GM18907 (cell line): ENCODE measurements around the gene PRDM16.

Experiments
- ATAC-seq: cut with Tn5 transposase; IDR thresholded peaks from one replicate; pipeline ENCODE4 v1.9.1; 2021; ENCODE audit warnings: mild to moderate bottlenecking, moderate library complexity; ENCODE audit not compliant: unreplicated experiment

The PRDM16 gene

DNA sequence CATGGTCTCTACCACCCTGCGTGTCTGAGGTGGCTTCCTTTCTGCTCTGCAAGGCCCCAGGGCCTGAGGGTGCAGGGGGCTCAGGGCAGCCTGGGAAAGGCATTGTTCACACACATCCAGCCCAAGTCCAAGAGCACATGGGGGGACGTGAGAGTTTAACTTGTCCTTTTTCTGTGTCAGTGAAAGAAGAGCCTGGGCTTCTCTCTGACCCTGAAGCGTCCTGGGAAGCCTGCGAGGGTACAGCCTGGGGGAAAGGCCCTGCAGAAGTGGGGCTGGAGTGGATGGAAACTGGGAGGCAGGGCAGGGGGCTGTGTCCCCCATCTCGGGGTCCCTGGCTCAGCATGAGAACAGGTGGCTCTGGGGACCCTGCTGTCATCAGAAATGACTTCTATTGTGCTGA lies 181.6 kb downstream of the PRDM16 start:
- no peak for ATAC-seq

DNA sequence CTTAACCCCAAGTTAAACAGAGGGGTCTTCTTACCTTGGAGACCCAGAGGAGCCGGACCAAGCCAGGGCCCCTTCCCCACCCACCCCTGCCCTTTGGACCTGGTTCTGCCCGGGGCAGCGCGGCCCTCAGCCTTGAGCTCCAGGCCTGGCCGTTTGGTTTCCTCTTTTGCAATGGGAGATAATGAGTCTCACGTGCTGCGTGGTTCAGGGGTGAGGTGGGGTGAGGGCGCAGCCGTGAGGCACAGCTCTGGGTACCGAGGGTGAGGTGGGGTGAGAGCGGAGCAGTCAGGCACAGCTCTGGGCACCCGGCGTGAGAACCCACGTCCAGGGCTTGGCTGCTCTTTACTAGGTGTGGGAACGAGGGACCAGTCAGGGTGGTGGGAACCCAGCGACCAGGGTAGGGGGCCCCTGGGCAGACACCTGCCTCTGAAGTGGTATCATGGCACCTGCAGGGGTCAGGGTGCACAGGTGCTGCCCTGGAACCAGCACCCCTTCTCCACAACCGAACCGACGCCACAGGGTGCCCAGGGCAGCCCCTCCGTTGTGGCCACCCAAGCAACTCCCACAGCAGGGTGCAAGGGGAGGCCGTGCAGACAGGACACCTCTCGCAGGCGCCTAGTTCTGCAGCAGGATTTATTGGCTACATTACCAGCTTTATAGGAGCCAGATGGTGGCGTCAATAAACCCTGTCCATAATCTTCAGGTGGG lies 182.2 kb downstream of the PRDM16 start:
- no peak for ATAC-seq

DNA sequence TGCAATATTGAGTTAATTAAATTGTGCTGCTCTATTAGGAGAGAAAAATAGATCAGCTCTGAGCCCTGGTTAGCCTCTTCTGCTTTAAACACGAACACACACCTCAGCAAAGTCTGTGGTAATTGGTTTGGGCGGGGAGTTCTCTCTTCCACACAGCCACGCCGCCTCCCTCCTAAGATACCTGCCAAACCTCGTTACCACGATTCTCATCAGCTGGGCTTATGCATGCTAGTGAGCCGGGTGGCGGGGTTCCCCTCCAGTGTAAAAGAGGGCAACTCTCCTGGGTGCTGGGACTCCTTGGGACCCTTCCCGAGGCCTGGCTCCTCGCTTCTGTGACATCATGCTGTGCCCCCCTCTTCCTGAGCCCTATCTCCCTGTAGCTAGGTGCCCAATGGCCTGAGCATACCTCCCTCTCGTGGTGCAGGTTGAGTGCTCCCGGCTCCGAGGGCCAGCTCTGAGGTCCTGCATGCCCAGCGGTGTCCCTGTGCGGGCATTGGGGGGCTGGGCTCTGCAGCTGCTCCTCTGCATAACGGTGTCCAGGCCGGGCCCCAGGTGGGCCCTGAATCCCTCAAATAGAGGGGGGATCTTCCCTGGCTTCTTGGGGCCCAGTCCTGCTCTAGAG lies 182.9 kb downstream of the PRDM16 start:
- no peak for ATAC-seq

DNA sequence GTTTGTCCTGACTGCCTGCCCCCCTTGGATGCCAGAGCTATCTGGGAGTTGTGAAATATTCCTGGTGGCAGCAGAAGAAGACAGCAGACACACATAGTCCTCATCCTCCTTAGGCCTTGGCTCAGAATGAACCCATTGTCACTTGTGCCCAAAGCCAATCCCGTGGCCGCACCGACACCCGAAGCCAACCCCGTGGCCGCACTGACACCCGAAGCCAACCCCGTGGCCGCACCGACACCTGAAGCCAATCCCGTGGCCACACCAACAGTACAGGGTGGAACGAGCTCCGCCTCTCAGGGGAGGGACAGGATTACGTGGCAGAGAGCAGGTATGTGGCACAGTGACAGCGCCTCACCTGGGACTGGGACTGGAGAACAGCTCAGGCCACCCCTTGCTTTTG lies 186.7 kb downstream of the PRDM16 start:
- ATAC-seq, result no peak

DNA sequence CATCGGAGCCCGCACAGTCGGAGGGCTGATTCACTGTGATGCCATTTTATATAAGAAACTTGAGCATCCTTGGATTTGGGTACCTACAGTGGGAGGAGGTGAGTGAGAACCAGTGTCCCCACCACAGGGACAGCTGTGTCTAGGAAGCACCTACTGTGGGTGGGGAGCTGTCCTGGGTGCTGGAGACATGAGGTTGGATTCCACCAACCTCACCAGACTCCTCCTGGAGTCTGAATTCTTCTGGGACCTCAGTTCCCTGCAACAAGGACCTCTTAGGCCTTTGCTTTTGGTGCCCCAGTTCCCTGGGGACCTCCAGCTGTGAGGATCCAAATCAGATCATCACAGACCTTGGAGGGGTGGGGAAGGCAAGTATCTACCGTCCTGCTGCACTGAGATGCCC lies 188.8 kb downstream of the PRDM16 start:
- ATAC-seq, result no peak

DNA sequence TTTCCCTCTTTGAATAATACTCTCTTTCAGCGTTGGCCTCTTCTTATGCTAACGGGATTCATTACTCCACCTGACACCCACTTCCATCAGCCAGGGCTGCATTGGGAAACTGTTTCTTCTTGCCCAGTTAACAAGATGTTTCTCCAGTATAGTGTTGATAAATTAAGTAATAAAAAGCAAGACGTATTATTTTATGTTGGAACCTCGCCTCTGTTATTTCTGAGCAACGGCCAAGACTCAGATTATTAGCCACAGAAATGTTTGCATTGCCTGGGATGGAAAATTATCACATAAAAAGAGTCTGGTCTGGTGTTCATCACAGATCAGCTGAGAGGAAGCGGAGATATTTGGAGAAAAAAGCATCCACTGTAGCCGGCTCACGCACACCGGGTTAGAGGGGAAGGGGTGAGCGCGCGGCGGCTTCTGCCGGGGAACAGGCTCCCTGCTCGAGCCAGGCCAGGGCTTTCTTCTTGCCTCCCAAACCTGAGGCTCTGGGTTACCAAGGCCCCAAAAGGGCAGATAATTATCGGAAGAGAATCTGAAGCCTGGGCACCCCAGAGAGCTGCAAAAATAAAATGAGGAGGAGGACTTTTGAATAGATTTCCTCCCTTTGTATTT lies 189.5 kb downstream of the PRDM16 start:
- no peak for ATAC-seq

DNA sequence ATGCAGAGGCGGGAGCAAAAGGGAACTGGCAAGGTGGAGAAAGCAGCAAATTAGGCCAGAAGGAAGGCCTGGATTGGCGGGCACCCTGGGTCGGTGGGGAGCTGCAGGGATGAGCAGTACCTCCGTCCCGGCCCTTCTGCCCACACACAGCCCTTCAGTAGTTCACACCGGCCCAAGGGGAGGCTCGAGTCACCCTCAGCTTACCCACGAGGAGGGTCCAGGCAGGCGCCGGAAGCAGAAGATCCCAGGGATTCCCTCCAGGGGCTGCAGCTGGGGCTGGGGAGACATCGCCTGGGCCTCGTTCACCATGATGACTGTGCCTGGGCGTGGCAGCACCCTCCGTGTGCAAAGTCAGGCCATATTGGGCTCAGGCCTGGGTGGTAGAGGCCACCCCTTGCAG lies 190.0 kb downstream of the PRDM16 start:
- no peak for ATAC-seq

DNA sequence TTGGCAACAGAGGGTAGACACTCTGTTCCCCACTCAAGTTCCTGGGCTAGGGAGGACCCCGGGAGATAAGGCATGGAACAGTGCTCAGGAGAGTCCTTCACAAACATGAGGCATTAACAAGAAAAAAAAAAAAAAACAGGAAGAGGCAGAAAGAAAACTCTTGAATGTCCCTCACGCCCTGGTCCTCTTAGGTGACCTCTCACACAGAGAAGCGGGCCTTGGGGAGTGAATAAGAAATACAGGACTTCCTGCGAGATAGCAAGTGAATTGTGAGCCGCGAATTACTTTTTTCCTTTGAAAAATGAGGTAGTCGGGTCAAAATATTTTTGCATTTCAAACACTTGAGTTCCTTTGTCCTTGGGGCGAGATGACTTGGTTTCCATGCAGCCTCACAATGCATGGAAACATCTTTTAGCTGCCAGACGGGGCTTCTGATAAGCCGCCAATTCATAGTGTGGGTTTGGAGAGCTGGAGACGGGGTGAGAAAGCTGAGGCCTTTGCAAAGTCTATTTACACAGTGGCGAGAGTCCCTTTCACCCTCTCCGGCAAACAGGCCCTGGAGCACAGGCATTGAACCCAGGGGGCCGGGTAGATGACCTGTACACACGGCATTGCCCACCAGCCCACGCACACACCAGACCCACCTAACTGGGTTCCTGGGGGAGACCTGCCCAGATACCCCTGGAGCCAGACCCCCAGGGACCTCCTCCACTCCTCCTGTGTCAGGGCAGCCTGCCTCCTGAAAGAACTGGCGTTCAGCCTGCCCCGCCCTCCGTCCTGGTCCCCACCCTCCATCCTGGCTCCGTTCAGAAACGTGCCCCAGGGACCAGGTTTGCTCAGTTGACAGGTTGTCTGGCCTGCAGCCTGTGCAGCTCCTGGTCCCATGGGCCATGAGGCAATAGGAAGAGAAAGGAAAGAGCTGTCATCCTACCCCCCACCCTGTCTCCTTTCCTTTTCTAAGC lies 192.3 kb downstream of the PRDM16 start:
- no peak for ATAC-seq

DNA sequence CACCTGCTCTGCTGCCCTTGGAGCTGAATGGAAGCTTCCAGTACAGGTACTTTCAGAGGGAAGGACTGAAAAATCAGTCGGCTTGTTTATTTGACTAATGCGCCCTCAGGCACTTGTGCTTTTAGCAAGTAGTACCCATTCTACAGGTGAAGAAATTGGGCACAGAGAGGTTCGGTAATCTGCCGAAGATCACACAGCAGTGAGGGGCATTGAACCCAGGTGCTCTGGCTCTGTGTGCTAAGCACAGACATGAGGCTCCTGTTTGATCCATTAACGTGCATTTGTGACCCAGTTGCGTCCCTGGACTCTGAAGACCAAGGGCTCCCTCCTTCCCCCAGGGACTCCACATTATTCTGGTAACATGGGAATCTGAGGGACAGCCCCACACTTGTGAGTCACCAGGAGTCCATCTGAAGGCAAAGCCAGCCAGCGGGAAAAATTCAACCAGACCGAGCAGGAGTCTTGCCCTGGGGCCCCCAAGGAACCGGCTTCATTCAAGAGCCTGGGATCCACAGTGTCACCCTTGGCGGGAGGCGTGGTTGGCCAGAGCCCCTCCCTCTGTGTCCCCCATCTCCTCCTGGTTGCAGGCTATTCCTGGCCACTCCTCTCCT lies 193.1 kb downstream of the PRDM16 start:
- no peak for ATAC-seq

DNA sequence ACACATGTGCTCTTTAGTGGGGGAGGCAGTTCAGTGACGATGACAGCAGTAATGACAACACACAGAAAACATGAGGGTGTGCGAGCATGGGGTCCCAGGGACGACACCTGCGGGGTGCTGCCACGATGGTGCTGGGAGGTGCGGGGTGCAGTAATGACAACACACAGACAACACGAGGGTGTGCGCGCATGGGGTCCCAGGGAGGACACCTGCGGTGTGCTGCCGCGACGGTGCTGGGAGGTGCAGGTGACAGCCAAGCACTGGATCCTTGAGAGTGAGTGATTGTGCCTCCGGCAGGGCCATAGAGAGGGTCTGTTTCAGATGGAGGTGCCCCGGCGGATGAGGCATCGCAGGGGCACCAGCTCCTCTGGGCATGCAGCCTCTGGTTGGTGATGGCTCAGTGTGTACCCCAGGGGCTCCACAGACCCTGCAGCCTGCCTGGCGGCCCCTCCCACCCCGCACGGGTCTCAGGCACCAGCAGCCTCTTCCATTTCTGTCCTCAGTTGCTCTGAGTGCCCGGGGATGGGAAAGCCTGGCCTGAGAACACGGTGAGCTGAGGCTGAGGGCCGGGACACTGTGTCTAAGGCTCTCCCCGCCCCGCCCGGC lies 193.8 kb downstream of the PRDM16 start:
- no peak for ATAC-seq

DNA sequence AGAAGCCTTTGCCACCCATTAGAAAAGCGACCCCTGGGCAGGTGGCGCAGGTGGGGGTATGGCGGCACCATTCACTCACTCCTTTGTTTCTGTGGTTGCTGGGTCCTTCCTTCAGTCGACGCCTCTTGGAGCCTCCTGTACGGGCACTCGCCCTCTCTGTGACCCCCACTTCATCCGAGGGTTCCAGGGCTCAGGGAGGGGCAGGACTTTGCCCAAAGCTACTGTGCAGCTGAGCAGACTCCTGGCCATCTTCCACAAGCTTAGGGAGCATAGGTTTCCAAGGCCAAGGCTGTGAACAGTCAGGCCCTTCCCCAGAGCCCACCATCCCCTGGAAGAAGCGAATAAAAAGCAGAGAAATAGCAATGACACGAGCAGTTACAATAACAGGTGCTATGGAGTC lies 194.8 kb downstream of the PRDM16 start:
- ATAC-seq, result no peak

DNA sequence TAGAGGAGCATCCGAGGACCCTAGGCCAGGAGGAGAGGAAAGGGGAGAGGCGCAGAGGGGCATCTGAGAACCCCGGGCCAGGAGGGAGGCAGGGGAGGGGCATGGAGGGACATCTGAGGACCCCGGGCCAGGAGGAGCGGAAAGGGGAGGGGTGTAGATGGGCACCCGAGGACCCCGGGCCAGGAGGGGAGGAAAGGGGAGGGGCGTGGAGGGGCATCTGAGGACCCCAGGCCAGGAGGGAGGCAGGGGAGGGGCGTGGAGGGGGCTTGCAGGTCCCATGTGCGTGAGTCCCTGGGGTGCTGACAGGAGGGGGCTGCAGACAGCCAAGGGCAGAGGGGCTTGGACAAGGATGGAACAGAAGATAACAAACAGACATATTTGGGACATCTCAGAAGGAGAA lies 195.5 kb downstream of the PRDM16 start:
- ATAC-seq, result no peak

DNA sequence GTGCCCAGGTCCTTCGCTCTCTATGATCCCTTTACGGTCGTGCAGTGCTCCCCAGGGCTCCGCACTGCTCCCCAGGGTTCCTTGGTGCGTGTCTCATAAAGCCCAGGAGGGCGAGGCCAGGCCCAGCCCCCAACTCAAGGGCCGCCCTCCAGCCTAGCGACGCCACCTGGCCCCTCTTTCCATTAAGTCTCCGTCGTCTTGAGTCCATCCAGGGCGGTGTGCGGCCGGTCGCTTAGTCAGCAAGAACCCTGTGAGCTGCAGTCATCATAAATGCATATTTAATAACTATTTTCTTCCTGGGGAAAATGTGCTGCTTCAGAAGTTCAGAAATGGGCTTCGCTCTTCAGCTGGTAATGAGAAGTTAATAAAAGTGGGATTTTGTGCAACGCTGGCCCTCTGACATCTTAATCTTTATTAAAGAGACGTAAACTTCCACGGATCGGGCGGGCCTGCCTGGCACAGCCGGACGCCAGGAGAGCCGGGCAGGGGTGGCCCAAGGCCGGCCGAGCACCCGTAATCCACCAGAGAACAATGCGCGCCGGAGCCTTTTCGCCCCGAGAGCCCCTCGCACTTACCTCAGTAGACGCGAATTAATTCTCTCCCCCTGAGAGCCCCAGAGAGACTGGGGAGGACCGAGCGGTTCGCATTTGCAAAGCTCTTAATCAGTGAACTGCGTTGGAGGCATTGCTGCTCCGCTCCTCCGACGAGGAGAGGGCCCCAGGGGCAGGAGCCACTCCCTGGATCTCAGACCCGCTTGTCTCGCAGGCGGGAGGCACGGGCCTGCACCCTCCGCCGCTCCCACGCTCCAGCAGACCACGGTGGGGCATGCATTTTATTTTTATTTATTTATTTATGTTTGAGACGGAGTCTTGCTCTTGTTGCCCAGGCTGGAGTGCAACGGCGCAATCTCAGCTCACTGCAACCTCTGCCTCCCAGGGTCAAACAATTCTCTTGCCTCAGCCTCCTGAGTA lies 197.1 kb downstream of the PRDM16 start:
- ATAC-seq, result no peak

DNA sequence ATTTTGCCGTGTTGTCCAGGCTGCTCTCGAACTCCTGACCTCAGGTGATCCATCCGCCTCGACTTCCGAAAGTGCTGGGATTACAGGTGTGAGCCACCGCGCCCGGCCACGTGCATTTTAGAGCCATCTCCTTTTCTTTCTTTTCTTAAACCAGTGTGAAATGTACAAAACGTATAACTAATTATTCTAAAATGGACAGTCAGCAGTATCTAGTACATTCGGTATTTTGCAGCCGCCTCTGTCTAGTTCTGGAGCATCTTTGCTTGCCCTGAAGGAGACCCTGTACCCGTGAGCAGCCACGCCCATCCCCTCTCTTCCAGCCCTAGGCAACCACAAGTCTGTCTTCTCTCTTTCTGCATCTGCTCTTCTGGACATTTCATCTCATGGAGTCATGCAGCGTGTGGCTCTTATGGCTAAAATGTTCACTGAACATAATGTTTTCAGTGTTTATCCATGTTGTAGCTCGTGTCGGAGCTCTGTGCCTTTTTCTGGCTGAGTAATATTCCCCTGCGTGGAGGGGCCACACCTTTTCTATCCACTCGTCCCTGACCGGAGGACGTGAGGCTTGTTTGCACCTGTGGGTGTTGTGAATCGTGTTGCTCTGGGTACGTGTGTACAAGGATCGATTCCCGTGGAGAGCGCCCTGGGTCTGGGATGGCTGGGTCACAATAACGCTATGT lies 198.0 kb downstream of the PRDM16 start:
- ATAC-seq, result no peak

DNA sequence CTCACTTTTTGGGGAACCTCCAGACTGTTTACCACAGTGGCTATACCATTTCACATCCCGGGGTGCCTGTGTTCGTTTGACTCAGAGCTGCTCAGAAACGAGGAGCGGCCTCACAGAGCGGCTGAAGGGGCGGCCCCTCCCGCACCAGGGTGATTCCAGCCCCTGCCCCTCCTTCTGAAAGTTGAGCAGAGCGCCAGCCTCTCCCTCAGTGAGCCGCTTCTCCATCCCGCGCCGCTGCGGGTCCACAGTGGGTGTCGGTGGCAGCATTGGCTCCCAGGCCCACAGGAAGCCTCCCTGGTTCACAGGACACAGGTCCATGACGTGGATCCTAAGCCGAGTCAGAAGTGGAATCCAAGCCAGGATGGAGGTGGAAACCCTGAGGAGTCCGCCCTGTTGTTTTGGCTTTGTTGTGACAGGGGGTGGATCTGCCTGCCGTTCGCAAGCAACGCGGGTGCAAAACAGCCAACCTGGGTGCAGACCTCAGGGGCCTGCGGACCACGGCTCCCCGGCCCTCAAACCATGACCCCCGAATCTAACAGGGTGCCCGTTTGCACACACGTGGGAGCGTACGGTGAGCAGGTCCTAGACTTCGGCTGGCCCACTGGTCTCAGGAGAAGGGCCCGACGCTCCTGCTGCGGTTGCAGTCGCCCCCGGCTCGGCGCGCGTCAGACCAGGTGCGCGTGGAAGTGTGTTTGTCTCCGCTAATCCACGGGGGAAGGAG lies 198.7 kb downstream of the PRDM16 start:
- no peak for ATAC-seq

DNA sequence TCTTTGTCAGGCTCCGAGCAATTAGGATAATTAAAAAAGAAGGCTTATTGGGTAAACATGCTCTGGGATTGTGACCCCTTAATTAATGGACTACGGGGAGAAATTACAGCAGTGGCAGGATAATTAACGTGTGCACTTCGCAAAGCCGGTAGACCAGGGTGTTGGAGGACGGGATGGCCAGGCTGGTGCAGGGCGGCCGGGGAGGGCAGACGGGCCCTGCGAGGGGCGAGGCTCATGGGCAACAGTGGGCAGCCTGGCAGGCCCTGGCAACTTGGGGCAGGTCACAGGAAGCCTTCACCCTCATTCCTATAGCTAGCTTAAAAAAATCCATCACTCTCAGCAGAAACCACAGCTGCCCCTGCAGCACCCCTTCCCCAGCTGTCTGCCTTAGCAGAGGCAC lies 199.3 kb downstream of the PRDM16 start:
- no peak for ATAC-seq

DNA sequence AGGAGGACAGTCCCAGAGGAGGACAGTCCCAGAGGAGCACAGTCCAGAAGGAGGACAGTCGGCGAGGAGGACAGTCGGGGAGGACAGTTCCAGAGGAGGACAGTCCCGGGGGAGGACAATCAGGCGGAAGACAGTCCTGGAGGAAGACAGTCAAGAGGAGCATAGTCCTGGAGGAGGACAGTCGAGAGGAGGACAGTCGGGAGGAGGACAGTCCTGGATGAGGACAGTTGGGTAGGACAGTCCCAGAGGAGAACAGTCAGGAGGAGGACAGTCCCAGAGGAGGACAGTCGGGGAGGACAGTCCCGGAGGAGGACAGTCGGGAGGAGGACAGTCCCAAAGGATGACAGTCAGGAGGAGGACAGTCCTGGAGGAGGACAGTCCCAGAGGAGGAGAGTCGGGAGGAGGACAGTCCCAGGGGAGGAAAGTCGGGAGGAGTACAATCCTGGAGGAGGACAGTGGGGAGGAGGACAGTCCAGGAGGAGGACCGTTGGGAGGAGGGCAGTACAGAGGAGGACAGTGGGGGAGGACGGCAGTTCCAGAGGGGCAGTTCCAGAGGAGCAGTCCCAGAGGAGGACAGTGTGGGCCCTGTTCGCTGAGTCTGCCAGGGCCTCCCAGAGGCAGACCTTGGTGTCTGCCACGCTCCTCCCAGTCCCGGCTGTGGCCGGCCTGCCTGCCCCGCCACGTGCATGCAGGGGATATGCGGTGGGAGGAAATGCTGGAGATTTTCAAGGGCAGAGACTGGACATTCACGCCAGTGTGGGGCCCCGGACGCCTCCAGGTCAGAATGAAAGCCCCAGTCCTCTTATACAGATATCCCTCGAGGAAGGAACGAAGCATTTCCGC lies 201.6 kb downstream of the PRDM16 start:
- ATAC-seq, result no peak
